ENCODE measurements around the gene MYO1D. TPM values are rescaled to one million over a fixed set of nuclear protein-coding genes. Genes with fewer than 3 reads are reported as not detected.

Gene MYO1D
- total RNA-seq, 1 donor from 2014 or later = 5.5 TPM

DNA sequence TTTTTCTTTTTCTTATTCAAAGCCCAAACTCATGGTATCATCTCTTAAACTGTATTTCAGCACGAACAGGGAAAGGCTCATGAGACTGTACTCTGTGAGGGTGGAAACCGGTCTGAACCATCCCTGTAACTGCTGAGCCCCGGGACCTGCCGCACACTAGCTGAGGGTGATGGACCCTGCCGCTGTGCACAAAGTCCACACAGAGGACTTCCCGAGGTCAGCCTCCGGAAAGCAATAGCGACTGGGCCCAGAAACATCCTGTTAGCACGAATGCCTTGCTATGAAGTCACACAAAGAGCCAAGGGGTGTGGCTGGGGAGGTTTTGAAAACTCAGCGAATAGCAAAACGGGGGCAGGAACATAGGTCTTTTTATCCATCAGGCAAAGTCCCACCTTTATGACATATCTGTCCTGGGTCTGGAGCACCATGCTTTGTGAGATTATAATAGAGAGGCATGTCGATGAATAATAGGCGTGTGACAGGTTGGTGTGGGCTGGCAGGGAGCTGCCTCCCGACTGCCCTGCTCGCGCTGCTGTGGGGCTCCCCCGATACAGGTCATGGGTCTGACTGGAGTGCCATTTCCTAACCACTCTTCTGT is 356.7 kb downstream of the MYO1D start:
- no peak for DNase-seq
- peak overlapping the region; percentile 53 for H3K27ac ChIP-seq (replicated peaks)

DNA sequence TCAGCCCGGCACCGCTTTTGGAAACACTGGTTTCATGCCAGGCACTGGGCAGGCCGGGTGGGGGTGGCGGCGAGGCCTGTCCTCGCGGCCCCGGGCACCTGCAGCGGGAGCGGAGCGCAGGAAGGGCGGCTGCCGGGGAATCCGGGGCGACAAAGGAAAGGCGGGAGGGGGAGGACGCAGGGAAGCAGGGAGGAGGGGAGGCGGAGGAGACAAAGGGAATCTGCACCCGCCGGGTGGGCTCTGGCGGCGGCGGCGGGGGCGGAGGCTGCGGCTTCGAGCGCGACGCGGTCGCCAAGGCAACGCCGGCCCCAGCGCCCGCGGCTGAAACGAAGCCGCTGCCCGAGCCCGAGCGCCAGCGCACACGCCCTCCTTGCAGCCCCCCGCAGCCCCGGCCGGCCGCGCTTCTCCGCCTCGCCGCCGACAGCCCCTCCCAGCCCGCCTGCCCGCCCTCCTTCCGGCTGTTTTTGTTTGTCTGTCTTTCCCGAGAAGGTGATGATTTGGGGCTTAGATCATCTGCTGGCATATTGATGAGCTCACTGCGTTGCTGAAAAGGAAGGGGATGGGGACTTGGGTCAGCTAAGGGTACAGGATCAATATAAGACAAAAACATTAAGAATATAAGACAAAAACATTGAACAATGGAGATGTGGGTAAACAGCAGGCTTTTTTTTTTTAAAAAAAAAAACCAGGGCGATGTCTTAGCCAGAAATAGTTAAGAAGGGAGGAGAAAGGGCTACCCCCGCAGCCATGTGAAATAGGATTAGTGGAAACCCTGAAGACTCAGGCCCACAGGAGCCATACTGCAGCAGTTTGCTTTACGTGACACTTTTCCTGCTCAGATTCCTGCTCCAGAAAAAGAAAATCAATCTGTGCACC is 357.5 kb downstream of the MYO1D start:
- DNase-seq = peak; percentile 57
- peak overlapping the region; percentile 53 for H3K27ac ChIP-seq (replicated peaks)
- peaks cover 36% of the 10 kb centered on the region for H3K4me1 ChIP-seq
- intact Hi-C loops (cut with micrococcal nuclease) = no loop called here
- TF ChIP-seq, protein P1, sequence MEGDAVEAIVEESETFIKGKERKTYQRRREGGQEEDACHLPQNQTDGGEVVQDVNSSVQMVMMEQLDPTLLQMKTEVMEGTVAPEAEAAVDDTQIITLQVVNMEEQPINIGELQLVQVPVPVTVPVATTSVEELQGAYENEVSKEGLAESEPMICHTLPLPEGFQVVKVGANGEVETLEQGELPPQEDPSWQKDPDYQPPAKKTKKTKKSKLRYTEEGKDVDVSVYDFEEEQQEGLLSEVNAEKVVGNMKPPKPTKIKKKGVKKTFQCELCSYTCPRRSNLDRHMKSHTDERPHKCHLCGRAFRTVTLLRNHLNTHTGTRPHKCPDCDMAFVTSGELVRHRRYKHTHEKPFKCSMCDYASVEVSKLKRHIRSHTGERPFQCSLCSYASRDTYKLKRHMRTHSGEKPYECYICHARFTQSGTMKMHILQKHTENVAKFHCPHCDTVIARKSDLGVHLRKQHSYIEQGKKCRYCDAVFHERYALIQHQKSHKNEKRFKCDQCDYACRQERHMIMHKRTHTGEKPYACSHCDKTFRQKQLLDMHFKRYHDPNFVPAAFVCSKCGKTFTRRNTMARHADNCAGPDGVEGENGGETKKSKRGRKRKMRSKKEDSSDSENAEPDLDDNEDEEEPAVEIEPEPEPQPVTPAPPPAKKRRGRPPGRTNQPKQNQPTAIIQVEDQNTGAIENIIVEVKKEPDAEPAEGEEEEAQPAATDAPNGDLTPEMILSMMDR (IDR thresholded peaks at IDR 0.05; ENCODE audit: borderline replicate concordance) = no peak
- H3K9me3 ChIP-seq (replicated peaks) = no peaks in the 10 kb centered on the region
- H3K27me3 ChIP-seq (ENCODE audit: low read depth) = no peaks in the 10 kb centered on the region
- H3K4me3 ChIP-seq = peak overlapping the region; percentile 70
- no peaks in the 10 kb centered on the region for H3K36me3 ChIP-seq

More for the DNA sequence above, 356.7 kb downstream of the MYO1D start:
- H3K4me1 ChIP-seq = peaks cover 42% of the 10 kb centered on the region
- intact Hi-C loops (cut with micrococcal nuclease) = no loop called here
- TF ChIP-seq, protein P1 (IDR thresholded peaks at IDR 0.05; ENCODE audit: borderline replicate concordance) = no peak
- H3K4me3 ChIP-seq = peak overlapping the region; percentile 70
- H3K27me3 ChIP-seq (ENCODE audit: low read depth) = no peaks in the 10 kb centered on the region
- no peaks in the 10 kb centered on the region for H3K9me3 ChIP-seq (replicated peaks)
- H3K36me3 ChIP-seq = no peaks in the 10 kb centered on the region

DNA sequence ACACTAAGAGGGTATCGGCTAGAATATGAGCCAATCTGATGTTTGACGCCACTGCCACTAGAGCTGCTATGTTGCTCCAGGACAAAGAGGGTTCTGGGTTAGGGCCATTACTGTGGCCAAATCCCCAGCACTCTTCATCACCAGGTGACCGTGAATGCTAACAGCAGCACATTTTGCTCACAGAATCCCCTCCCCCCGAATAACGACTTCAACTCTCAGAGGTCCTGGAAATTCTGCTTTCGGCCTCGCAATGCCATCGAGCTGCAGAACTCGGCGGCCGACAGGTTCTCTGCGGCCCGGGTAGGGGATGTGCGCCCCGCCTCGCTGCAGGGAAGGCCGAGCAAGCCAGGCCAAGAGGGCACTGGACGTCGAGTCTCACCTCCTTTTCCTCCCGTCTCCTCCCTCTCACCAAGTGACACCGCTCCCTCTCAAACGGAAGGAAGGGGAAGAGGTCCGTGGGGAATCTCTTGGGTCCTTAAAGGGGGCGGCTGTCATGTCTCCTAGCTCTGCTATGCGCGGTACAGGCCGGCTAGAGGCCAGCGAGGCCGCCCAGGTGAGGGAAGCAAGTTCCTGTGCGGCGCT is 358.2 kb downstream of the MYO1D start:
- Histone ChIP-seq H3K27me3 (ENCODE audit: low read depth) (no peaks in the 10 kb centered on the region), H3K4me3 (peak overlapping the region; percentile 70), H3K4me1 (peaks cover 36% of the 10 kb centered on the region), H3K27ac (replicated peaks) (peak overlapping the region; percentile 53), H3K36me3 (no peaks in the 10 kb centered on the region), H3K9me3 (replicated peaks) (no peaks in the 10 kb centered on the region)
- no peak for DNase-seq
- intact Hi-C loops (cut with micrococcal nuclease) = no loop called here
- TF ChIP-seq, protein P1 (IDR thresholded peaks at IDR 0.05; ENCODE audit: borderline replicate concordance) = no peak

DNA sequence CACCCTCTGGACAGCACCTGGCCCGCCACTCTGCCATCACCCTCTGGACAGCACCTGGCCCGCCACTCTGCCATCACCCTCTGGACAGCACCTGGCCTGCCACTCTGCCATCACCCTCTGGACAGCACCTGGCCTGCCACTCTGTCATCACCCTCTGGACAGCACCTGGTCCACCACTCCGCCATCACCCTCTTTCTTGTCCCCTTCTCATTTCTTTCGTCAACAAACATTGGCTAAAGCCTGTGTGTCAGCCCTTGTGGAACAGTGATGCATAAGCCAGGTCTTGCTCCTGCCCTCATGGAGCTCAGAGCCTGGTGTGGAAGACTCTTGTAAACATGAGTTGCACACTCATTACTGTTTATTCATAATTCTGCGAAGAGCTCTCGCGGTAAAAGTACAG is 358.9 kb downstream of the MYO1D start:
- intact Hi-C loops (cut with micrococcal nuclease) = no loop called here
- H3K4me1 ChIP-seq = peaks cover 36% of the 10 kb centered on the region
- no peaks in the 10 kb centered on the region for H3K27me3 ChIP-seq (ENCODE audit: low read depth)
- no peaks in the 10 kb centered on the region for H3K9me3 ChIP-seq (replicated peaks)
- no peak overlapping the region for H3K4me3 ChIP-seq
- H3K36me3 ChIP-seq = no peaks in the 10 kb centered on the region
- DNase-seq = no peak
- TF ChIP-seq, protein P1 (IDR thresholded peaks at IDR 0.05; ENCODE audit: borderline replicate concordance) = no peak
- no peak overlapping the region for H3K27ac ChIP-seq (replicated peaks)

DNA sequence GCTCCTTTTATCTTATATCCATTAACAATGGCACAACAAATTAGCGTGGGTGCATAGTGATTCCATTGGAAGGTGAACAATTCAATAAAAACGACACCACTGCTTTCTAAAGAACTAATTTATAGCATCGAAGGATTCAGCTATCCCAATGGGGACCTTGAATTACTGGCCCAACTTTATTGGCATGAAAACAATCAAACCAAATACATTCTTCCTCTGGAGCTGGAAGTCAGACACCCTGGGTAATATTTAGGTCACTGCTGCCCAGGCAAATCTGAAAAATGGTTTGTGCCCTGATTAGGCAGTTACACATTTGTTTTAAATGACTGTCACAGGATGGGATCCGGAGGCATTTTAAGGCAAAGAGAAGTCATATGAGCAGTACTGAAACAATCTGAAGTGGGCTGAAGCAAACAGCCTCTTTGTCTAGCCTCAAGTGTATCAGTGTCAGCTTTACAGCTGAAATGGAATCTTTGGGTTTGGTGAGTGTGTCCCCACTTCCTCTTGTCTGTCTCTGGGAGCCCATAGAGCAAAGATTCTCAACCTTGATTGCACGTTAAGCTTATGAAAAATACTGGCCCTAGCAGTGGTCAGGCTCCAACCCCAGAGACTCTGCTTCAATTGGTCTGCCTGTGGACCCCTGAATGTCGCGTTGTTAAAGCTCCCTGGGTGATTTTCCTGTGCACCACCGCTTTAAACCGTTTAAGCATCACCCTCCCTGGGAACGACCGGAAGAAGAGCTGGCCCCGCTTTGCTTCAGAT is 359.8 kb downstream of the MYO1D start:
- Histone ChIP-seq H3K4me3 (no peak overlapping the region), H3K36me3 (no peaks in the 10 kb centered on the region), H3K27ac (replicated peaks) (no peak overlapping the region), H3K9me3 (replicated peaks) (no peaks in the 10 kb centered on the region), H3K27me3 (ENCODE audit: low read depth) (no peaks in the 10 kb centered on the region), H3K4me1 (peaks cover 36% of the 10 kb centered on the region)
- no peak for DNase-seq
- TF ChIP-seq, protein P1 (IDR thresholded peaks at IDR 0.05; ENCODE audit: borderline replicate concordance) = no peak
- intact Hi-C loops (cut with micrococcal nuclease) = no loop called here

Measured in left ventricle myocardium inferior (tissue), 1 donor.